ENCODE results near the gene FAM171A1.

The FAM171A1 gene

DNA sequence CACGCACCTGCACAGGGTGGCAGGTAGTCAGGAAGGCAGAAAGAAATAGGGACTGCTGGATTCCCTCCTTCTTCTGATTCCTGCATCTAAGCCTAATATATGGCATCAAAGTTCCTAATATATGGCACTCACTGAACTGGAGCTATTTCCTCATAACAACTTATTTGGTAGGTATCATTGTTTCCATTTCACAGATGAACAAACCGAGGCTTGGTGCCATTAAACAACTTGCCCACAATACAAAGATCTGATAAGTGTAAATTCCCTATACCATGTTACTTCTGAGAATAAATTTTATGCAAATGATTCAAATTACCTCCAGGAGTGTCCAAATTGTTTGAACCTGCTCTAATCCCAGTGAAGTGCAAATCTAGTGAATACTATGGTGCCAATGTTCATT, 2.1 kb upstream of the FAM171A1 start:
- no peak for DNase-seq

- no peak for DNase-seq
Measured at GRCh38 chr10:15370212-15370855, 755 bp downstream of the FAM171A1 start.

DNA sequence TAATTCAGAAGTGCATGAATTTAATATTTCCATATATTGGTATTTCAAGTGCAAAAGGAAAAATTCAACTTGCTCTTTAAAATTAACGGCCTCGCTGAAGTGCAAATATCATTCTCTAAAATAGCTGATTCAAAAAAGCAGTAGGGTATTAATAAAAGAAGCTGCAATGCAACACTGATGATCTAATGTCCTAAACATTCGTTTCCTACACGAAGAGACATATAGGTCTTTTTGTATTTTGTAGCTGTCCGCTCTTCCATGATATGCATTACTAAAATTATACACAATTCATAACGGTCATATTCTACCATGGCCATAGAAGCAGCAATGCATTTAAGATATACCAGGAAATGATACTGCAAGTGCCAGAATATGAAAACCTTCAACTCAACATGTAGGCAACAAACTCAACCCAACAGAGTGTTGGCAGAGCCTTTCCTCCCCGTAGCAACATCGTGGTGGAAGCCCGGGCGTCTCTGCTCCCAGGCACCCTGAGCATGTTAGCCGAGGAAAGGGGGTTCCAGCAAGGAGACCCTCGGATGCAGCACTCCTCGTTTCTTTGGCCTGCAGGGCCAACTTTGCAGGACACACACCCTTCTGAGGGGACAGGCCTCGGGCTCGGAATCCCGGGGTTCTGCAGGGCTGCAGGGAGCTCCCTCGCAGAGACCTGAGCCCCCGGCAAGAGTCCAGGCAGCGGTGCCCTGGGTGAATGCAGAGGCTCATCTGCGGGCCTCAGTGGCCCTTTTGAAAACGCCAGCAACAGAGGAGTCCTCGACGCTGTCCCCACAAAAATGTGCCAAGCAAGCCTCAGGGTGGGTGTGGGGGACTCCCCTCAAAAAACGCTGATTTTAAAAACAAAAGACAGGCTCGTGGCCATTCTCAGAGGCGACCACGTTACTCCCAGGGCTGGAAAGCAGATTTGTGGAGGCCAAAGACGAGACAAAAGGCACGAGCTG, 1.6 kb downstream of the FAM171A1 start:
- no peak for DNase-seq

DNA sequence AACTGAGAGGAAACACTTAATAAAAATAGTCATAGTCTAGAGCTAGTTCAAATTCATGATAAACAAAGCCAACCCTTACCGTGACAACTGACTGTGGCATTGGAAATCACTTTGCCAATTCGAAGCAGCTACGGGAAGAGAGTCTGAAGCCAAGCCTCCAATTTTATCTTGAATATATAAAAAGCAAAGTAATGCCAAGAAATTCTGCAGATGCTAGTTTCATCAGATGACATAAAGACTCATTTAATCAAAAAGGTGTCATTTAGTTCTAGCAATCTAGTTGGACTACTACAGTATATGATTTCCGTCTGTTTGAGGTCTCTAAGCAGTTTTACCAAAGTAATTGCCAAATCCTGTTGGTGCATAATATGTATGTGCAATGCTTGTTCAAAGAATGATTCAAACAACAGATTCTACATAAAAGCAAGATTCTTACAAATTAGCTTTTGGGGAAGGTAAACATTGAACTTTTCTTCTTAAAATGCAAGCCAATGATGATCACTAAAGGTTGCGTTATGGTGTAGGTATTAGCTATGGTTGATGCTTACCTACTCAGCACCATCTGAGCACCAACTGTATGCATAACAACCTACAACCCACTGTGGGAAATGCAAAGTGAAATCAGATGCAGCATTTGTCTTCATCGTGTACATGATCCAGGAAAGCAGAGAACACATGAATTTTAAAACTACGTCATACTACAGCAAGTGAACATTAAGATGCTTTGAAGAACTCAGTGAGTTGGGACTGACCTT, 2.8 kb downstream of the FAM171A1 start:
- DNase-seq: no peak

DNA sequence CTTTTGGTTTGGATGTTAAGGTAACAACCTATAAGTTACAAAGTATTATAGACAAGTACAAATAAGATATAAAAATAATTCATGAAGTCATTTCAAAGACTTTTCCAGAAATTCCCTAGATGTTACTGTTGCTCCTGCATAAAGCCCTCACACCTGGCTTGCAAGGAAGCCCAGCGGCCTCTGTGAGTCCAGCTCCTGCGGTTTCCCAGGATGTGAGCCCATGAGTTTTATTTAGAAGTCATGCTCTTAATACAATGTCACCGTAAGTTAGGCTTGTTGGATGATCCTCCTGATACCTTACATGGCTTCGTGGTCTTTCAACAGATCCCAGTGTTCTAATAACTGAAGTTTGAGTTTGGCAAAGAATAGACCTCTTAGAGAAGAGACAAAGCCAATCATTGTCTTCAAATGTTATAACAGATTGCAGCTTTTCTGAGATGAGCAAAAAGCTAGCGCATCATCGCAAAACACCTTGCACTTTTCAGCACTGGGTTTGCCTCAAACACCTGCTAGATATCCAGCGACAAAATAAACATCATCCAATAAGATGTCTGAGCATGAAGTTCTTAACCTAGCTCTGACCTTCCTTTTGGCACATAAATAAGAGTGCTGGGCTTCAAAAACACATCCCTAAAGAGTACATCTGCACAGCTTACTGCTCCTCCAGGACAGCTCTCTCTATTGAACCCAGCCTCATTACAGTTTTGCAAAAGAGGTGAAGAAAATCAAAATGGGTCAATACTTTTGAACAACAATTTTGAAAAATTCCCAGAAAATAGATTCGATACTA, 3.6 kb downstream of the FAM171A1 start:
- no peak for DNase-seq

DNA sequence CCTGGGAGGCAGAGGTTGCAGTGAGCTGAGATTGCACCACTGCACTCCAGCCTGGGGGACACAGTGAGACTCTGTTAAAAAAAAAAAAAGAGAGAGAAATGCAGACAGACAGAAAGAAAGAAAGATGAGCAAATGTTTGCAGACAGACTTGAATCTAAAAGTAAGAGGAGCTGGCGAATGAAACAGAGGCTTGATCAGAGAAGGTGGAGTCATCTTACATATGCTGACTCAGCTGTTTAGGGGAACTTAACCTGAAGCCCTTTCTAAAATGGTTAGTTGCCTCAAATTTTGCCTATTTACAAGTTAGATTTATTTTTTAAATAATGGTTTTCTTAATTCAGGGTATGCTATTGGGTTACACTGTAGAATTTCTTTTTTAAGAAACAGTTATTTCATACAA, 5.4 kb downstream of the FAM171A1 start:
- DNase-seq: no peak

- no peak for DNase-seq
Measured at GRCh38 chr10:15364001-15364400, 7.1 kb downstream of the FAM171A1 start.

GRCh38 chr10:15363031-15363430, 8.1 kb downstream of the FAM171A1 start:
- DNase-seq: no peak

DNA sequence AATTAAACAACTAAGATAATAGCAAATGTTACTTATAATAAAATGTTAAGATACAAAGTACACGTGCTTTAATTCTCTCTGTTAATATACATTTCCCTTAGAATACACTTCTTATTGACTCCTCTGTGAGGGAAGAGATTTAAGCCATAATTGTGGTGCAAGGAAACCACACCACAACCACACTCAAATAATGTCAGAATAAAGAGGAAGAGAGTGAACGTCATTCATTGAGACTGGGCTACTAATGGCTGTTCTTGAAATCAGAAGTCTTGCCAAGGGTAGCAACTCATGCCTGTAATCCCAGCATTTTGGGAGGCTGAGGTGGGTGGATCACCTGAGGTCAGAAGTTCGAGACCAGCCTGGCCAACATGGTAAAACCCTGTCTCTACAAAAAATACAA, 10.0 kb downstream of the FAM171A1 start:
- DNase-seq: no peak

DNA sequence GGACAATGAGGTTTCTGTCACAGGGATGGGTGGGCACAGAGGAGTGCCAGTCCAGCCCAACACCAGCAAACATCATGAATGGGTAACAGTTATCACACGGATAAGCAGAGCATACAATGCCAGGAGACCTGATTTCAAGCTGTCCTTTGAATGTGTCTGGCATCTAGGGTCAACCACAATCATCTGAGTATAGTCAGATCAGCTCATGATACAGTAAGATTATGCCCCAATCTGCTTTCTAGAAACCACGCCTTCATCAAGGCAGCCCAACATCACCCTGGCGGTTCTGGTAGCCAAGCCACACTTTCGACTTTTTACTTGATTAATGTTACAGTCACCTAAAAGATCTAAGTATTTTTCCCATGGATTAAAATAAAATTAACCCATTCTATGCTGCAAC, 10.5 kb downstream of the FAM171A1 start:
- DNase-seq: no peak

DNA sequence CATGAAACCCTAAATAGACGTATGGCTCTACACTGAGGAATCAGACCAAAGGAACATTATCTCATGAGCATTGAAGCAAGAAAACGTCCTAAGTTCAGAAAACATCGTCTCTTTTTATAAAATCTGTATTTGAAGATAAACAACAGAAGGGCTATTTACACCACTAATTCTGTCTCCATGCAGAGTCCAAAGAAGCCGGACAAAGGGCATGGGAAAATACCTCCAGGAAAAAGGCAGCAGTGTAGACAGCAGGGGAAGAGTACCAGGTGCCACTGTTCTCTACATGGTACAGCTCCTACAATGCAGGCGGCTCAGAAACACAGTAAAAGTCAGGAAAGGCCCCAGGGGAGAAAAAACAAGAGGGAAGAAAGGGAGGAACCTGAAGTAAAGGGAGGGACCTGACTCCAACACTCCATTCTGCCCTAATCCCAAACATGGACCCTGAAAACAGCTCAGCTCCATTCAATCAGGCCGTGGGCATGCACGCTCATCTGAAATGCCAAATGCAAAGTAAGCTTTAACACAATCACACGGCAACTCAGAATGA, 17.5 kb downstream of the FAM171A1 start:
- no peak for DNase-seq

- DNase-seq: no peak
Measured at GRCh38 chr10:15352836-15353235, 18.3 kb downstream of the FAM171A1 start.

GRCh38 chr10:15352201-15352600, 18.9 kb downstream of the FAM171A1 start:
- DNase-seq: no peak

DNA sequence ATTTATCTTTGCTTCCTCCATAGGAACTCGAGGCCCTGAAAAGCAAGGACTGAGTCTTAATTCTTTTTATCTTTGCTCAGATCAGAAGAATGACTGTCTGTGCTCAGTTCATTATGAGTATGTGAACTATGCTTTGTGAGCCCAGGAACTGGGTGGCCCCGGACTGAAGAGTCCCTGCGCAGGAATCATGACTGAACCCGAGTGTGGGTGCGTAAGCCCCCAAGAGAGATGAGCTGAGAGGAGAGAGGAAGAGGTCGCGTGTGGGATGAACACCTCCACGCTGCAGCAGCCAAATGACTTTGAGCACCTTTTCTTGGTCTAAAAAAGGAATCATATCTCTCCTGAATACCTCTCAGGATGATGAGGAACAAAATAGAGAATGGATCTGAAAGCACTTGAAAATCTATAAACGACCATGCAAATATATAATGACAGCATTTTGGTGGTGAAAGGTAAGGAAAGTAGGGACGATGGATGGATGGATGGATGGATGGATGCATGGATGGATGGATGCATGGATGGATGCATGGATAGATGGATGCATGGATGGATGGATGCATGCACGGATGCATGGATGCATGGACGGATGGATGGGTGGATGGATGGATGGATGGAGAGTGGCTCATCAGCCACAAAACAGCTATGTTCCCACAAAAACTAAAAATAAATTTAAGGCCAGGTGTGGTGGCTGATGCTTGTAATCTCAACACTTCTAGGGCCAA, 19.8 kb downstream of the FAM171A1 start:
- DNase-seq: no peak

- no peak for DNase-seq
Measured at GRCh38 chr10:15349112-15349511, 22.0 kb downstream of the FAM171A1 start.

DNA sequence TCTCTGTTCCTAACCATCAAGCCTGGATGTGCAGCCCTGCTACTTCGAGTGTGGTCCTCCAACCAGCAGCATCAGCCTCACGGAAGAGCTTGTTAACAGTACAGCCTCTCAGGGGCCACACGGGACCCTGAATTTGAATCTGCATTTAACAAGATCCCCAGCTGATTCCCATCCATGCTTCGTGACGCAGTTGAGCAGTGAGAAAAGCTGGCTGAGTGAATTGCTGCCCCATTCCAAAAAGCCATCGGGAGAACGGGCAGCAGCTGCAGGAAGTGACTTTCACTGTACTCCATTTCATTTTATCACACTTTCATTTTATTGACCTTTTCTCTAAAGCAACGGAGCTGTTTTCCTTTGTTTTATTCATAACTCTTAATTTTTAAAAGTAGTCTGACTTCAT, 22.5 kb downstream of the FAM171A1 start:
- no peak for DNase-seq

DNA sequence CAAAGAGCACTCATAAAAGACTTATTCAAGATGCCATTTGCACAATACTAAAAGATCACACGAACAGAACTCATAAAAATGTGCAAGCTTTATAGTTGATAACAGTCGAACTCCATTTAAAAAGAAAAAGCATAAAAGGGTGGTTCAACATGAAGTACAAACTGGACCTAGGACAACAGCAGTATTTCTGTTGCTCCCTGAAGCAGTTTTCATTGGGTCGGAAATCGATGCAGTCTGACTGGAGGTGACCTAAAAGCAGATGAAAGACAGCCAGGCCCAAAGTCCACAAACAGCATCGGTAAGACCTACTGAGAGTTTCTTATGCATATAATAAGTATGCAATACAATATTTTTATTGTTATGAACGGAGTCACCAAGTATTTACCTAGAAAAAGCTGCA, 23.9 kb downstream of the FAM171A1 start:
- no peak for DNase-seq

DNA sequence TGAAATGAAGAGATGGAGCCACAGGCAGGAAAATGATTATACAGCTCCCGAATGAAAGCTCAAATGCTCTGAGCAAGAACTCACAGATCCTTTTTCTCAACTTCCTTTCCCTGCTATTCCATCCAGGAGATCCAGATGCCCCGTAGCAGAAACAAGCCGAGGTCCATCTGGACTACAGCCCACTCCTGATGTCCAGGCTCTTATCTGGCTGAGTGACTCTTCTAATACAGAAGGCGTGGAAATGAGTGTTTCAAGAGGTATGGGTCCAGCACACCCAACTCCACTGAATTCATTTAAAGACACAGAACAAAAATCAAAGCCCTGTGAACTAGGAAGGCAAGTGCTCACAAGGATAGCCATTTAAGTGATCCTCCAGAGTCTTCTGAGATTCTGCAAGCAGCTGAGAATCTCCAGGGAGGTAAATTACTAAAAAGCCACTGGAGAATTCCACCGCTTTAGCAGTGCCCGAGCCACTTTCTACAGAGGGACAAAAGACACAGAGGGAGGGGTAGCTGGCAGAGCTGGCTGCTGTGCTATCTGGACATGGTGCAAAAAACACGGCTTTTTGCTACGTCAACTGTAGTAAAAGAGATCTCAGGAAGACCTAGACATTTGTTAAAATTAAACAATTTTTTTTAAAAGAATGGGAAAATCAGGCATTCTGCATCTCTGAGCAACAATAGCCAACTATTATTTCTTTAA, 24.5 kb downstream of the FAM171A1 start:
- DNase-seq: no peak

GRCh38 chr10:15345450-15345849, 25.6 kb downstream of the FAM171A1 start:
- DNase-seq: no peak

GRCh38 chr10:15344876-15345285, 26.2 kb downstream of the FAM171A1 start:
- DNase-seq: no peak

- DNase-seq: no peak
Measured at GRCh38 chr10:15344256-15344875, 26.7 kb downstream of the FAM171A1 start.
